GM12878 (cell line): ENCODE results near the gene C6orf52. TPM values are rescaled to one million over a fixed set of nuclear protein-coding genes. Genes with fewer than 3 reads are reported as not detected.

Experiments used
- ATAC-seq: fragments of 200-7000 bp; cut with Tn5 transposase; 3 replicates; pipeline ENCODE4 v1.9.1; 2020; ENCODE audit warnings: mild to moderate bottlenecking, moderate library complexity
- BruUV-seq: library from RNA; stranded (reverse); fragments of 400-500 nt; replicated peaks from 2 replicates; lab custom pipeline; 2021; lab: Mats Ljungman, UMichigan
- CTCF ChIA-PET: fragments of 300-600 bp; sonication (Branson Sonifier 250); formaldehyde crosslinking; extraction: SDS; loops from one replicate; lab custom pipeline; 2021; ENCODE audit warnings: inconsistent platforms; lab: Yijun Ruan, JAX
- POLR2A ChIA-PET: fragments of 350-600 bp; formaldehyde crosslinking; extraction: SDS; loops from one replicate; lab custom pipeline; 2021; ENCODE audit warnings: inconsistent platforms; lab: Charles Lee
- RAD21 ChIA-PET: fragments of 300-600 bp; sonication (Branson Sonifier 250); formaldehyde crosslinking; loops from one replicate; lab custom pipeline; 2023; ENCODE audit warnings: antibody characterized with exemption; ENCODE audit not compliant: unreplicated experiment; lab: Charles Lee
- SMC1A ChIA-PET: fragments of 300-600 bp; sonication (Branson Sonifier 250); formaldehyde crosslinking; loops from one replicate; lab custom pipeline; 2023; ENCODE audit not compliant: unreplicated experiment, uncharacterized antibody; lab: Charles Lee
- DNase-seq: peaks from one replicate; pipeline ENCODE4 v3.0.0-alpha.2; 2011; ENCODE audit warnings: low read depth, low spot score
- FAIRE-seq: peaks from 3 replicates; lab custom pipeline; 2011; peaks lifted over from hg19 to GRCh38; lab: Jason Lieb, UNC
- H2AFZ ChIP-seq: 2 replicates; pipeline ENCODE4 v1.6.0; 2011; ENCODE audit warnings: low read depth, low read length, control low read depth; ENCODE audit not compliant: control insufficient read depth
- H3K27ac ChIP-seq: 2 replicates; pipeline ENCODE4 v1.5.1; 2011; ENCODE audit warnings: control low read depth; ENCODE audit not compliant: control insufficient read depth, insufficient read depth
- H3K27me3 ChIP-seq, 2 experiments: replicated peaks in 1 of 2; 2 replicates each; pipeline versions ENCODE4 v1.6.0 to v1.6.1; 2011; ENCODE audit warnings: low read length in 1 of 2; ENCODE audit not compliant: control insufficient read depth in 2 of 2, insufficient read depth in 2 of 2
- H3K36me3 ChIP-seq, 2 experiments: 2 replicates each; pipeline ENCODE4 v1.5.1; 2011; ENCODE audit warnings: low read length in 1 of 2; ENCODE audit not compliant: control insufficient read depth in 2 of 2, insufficient read depth in 2 of 2
- H3K4me1 ChIP-seq: 2 replicates; pipeline ENCODE4 v1.6.1; 2011; ENCODE audit warnings: mild to moderate bottlenecking, low read length, moderate library complexity, mixed read lengths; ENCODE audit not compliant: control insufficient read depth, insufficient read depth
- H3K4me2 ChIP-seq: 2 replicates; pipeline ENCODE4 v1.6.0; 2011; ENCODE audit warnings: control low read depth; ENCODE audit not compliant: control insufficient read depth, insufficient read depth
- H3K4me3 ChIP-seq: fragments of 200-600 bp; sonication (generic); 2 replicates; pipeline ENCODE4 v1.5.1; 2016
- H3K79me2 ChIP-seq: 2 replicates; pipeline ENCODE4 v1.6.0; 2011; ENCODE audit warnings: low read length; ENCODE audit not compliant: control insufficient read depth, insufficient read depth
- H3K9ac ChIP-seq: 2 replicates; pipeline ENCODE4 v1.8.0; 2011; ENCODE audit warnings: low read length, control low read depth, mixed read lengths; ENCODE audit not compliant: control insufficient read depth, insufficient read depth
- H3K9me3 ChIP-seq: replicated peaks from 3 replicates; pipeline ENCODE4 v1.5.1; 2011; ENCODE audit warnings: mild to moderate bottlenecking, low read length; ENCODE audit not compliant: control insufficient read depth, insufficient read depth
- H4K20me1 ChIP-seq: 2 replicates; pipeline ENCODE4 v1.6.0; 2011; ENCODE audit not compliant: control insufficient read depth, insufficient read depth
- BHLHE40 ChIP-seq, 2 experiments: fragments of 450-650 bp in 1 of 2; IDR thresholded peaks; 2 replicates each; pipeline ENCODE4 v1.6.1; 2011 to 2017; ENCODE audit warnings: low read depth in 2 of 2, borderline replicate concordance in 1 of 2, improper control_type of control experiment in 1 of 2, low read length in 1 of 2, mild to moderate bottlenecking in 1 of 2
- BMI1 ChIP-seq: fragments of 450-650 bp; IDR thresholded peaks from 2 replicates; pipeline ENCODE4 v1.6.1; 2016; ENCODE audit warnings: mild to moderate bottlenecking, moderate library complexity, borderline replicate concordance
- GATAD2B ChIP-seq: fragments of 450-650 bp; conservative IDR thresholded peaks from 2 replicates; pipeline ENCODE4 v1.6.1; 2017; ENCODE audit warnings: low read depth, mild to moderate bottlenecking, moderate library complexity
- LARP7 ChIP-seq: fragments of 450-650 bp; IDR thresholded peaks from 2 replicates; pipeline ENCODE4 v1.6.1; 2017; ENCODE audit warnings: mild to moderate bottlenecking
- NFXL1 ChIP-seq: fragments of 450-650 bp; IDR thresholded peaks from 2 replicates; pipeline ENCODE4 v1.6.1; 2017; ENCODE audit warnings: antibody characterized with exemption, mild to moderate bottlenecking, borderline replicate concordance
- NR2C1 ChIP-seq: fragments of 450-650 bp; IDR thresholded peaks from 2 replicates; pipeline ENCODE4 v1.6.1; 2017; ENCODE audit warnings: antibody characterized with exemption, mild to moderate bottlenecking, moderate library complexity
- NRF1 ChIP-seq: conservative IDR thresholded peaks from 2 replicates; pipeline ENCODE4 v1.6.1; 2011; ENCODE audit warnings: mild to moderate bottlenecking, low read depth, low read length, improper control_type of control experiment
- RELA ChIP-seq: fragments of 450-650 bp; IDR thresholded peaks from 2 replicates; pipeline ENCODE4 v1.8.0; 2014; ENCODE audit warnings: borderline replicate concordance; ENCODE audit not compliant: partially characterized antibody
- RFX5 ChIP-seq: IDR thresholded peaks from 2 replicates; pipeline ENCODE4 v1.6.1; 2011; ENCODE audit warnings: low read depth, low read length, improper control_type of control experiment
- SIX5 ChIP-seq: IDR thresholded peaks from 2 replicates; pipeline ENCODE4 v1.6.1; 2011; ENCODE audit warnings: mild to moderate bottlenecking, low read depth, low read length, moderate library complexity; ENCODE audit not compliant: severe bottlenecking
- SP1 ChIP-seq: IDR thresholded peaks from one replicate; pipeline ENCODE4 v1.6.1; 2011; ENCODE audit warnings: low read depth, low read length
- STAT3 ChIP-seq: IDR thresholded peaks from 2 replicates; pipeline ENCODE4 v1.6.1; 2011; ENCODE audit warnings: low read depth, low read length, improper control_type of control experiment
- ZNF274 ChIP-seq: IDR thresholded peaks from one replicate; pipeline ENCODE4 v1.8.0; 2011; ENCODE audit not compliant: insufficient read length, insufficient read depth
- WGBS: methylation state at CpG from one replicate; pipeline ENCODE4 v1.1.6; 2016; ENCODE audit warnings: low lambda C conversion rate; ENCODE audit not compliant: insufficient replicate concordance, insufficient coverage; ENCODE audit errors: missing lambda C conversion rate; 5-methylcytosine and 5-hydroxymethylcytosine counted together
- in situ Hi-C: fragments of 300-500 bp; cut with MboI; formaldehyde crosslinking; loops from 9 replicates; pipeline ENCODE4 v1.14.3; 2018; ENCODE audit warnings: mixed read lengths
- intact Hi-C: fragments of 100-400 bp; cut with micrococcal nuclease; formaldehyde crosslinking; loops from one replicate; pipeline ENCODE4 v1.14.2; 2022; ENCODE audit not compliant: unreplicated experiment
- polyA plus RNA-seq, 11 experiments: library from polyadenylated mRNA; depleted of rRNA in 4 of 11; unstranded in 6 of 11; stranded (reverse) in 5 of 11; fragments of >200 nt; fragmentation: Nextera tagmentation in 4 of 11; fragmentation: Illumina TruSeq in 1 of 11; extraction: Ambion mirVana in 4 of 11; extraction: Trizol in 1 of 11; gene quantifications; 1 replicate in 1 of 11; 2 replicates in 10 of 11; pipeline versions ENCODE4 v1.2.1 to v1.2.3, GENCODE V29; 2011 to 2016; ENCODE audit warnings: inconsistent platforms in 2 of 11, missing spikeins in 2 of 11, low read depth in 1 of 11
- total RNA-seq, 4 experiments: library from RNA; depleted of rRNA in 3 of 4; stranded (reverse); fragments of >200 nt in 3 of 4; fragmentation: Illumina TruSeq in 1 of 4; extraction: Trizol in 1 of 4; gene quantifications; 2 replicates each; pipeline versions ENCODE4 v1.2.1 to v1.2.3, GENCODE V29; 2013 to 2021
- TF ChIP-seq, protein P1 (sequence below): fragments of 450-650 bp; formaldehyde crosslinking; IDR thresholded peaks from 2 replicates; pipeline ENCODE4 v1.4.0; 2022; ENCODE audit warnings: mild to moderate bottlenecking, moderate library complexity
- TF ChIP-seq, protein P2 (sequence below): IDR thresholded peaks from 2 replicates; pipeline ENCODE4 v1.6.1; 2011; ENCODE audit warnings: mild to moderate bottlenecking, low read depth, low read length, moderate library complexity; ENCODE audit not compliant: insufficient replicate concordance

Gene C6orf52
- total and polyA plus RNA-seq, 10 of the 15 experiments (the other 5 are each of a cell fraction or from before 2014, with no cell fraction given): 2.7 to 15.1 (median 4.9) TPM

DNA sequence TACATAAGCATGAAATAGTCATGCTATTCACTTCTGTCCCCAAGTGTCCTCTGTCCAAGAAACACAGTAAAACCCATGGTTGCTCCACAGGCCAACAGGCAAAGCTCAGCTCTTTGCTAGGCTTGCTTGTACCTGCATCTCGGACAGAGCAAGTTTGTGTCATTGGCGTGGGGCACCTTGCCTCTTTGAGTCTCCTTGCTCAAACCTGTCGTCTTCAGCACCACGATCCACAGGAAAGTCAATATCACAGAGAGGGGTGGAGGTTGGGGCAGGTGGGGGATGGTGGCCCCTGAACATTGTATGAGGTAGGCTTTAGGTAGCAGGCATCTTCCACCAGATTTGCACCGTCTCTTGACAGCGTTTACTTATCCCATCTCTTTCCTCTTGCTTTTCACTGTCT is 49.1 kb upstream of the C6orf52 start:
- H3K27ac ChIP-seq: no peak overlapping the region
- DNase-seq (no peak), FAIRE-seq (no peak), ATAC-seq (no peak)
- H2AFZ ChIP-seq: no peak overlapping the region
- H3K27me3 ChIP-seq: no peaks in the 10 kb centered on the region
- TF ChIP-seq ZNF274 (no peak), STAT3 (no peak), SIX5 (no peak), BMI1 (no peak), NRF1 (no peak), RELA (no peak), BHLHE40 (IDR thresholded peaks at IDR 0.05; ENCODE audit: borderline replicate concordance in 1 of 2, low read depth in 2 of 2, low read length in 1 of 2) (no peak), RFX5 (no peak)
- 97% methylated on average over 6 of the region's 6 CpGs for WGBS
- no peaks in the 10 kb centered on the region; the same call in 2 of the 3 replicates for H3K9me3 ChIP-seq
- no peak overlapping the region for H3K4me2 ChIP-seq
- ChIA-PET CTCF (interaction anchor here (1.0 kb wide), 1 partner anchor 265 kb away, joined by 3 read pairs; no protein-coding TSS in a partner anchor), SMC1A (no interaction called here), RAD21 (no interaction called here), POLR2A (interaction anchor here (1.6 kb wide), 1 partner anchor 23 kb away, joined by 4 read pairs; no protein-coding TSS in a partner anchor)
- no peaks in the 10 kb centered on the region; the same call in 1 of the 2 replicates for H3K4me1 ChIP-seq
- BruUV-seq: no TSS peak
- H3K36me3 ChIP-seq: no peaks in the 10 kb centered on the region
- H4K20me1 ChIP-seq: no peaks in the 10 kb centered on the region
- intact Hi-C loops: no loop called here
- peaks cover 11% of the 10 kb centered on the region for H3K79me2 ChIP-seq
- H3K9ac ChIP-seq: no peak overlapping the region
- no peak overlapping the region for H3K4me3 ChIP-seq
- in situ Hi-C loops: no loop called here

DNA sequence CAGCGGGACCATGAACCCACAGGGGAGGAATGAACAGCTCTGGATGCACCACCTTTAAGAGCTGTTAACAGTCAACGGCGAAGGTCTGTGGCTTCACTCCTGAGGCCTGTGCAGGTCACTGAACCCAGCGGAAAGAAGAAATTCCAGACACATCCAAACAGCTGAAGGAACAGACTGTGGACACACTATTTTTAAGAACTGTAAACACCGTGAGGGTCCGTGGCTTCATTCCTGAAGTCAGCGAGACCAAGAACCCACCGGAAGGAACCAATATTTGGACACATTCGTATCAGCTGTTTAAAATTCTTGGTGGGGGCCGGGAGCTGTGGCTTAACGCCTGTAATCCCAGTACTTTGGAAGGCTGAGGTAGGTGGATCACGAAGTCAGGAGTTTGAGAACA is 47.8 kb upstream of the C6orf52 start:
- RAD21 ChIA-PET: no interaction called here
- Histone ChIP-seq H3K9ac (no peak overlapping the region), H3K27ac (no peak overlapping the region), H2AFZ (no peak overlapping the region), H3K36me3 (no peaks in the 10 kb centered on the region), H3K9me3 (no peaks in the 10 kb centered on the region; the same call in 2 of the 3 replicates), H3K79me2 (0 out of 2 replicates have a peak, but pooled peaks cover 2% of the 10 kb centered on the region), H3K4me3 (no peak overlapping the region), H3K4me2 (no peak overlapping the region), H3K4me1 (no peaks in the 10 kb centered on the region), H4K20me1 (no peaks in the 10 kb centered on the region), H3K27me3 (no peaks in the 10 kb centered on the region)
- SMC1A ChIA-PET: interaction anchor here (1.0 kb wide), 1 partner anchor 35 kb away, joined by 4 read pairs; no protein-coding TSS in a partner anchor
- POLR2A ChIA-PET: interaction anchor here (0.6 kb wide), 1 partner anchor 91 kb away, joined by 4 read pairs; no protein-coding TSS in a partner anchor
- no peak for ATAC-seq
- no peak for DNase-seq
- in situ Hi-C loops: no loop called here
- FAIRE-seq: no peak
- 89% methylated on average over 12 of the region's 12 CpGs for WGBS
- CTCF ChIA-PET: interaction anchor here (0.9 to 1.2 kb wide), 2 partner anchors 231 to 263 kb away, joined by 3 read pairs; no protein-coding TSS in a partner anchor
- no TSS peak for BruUV-seq
- intact Hi-C loops: no loop called here
- TF ChIP-seq, protein P1, sequence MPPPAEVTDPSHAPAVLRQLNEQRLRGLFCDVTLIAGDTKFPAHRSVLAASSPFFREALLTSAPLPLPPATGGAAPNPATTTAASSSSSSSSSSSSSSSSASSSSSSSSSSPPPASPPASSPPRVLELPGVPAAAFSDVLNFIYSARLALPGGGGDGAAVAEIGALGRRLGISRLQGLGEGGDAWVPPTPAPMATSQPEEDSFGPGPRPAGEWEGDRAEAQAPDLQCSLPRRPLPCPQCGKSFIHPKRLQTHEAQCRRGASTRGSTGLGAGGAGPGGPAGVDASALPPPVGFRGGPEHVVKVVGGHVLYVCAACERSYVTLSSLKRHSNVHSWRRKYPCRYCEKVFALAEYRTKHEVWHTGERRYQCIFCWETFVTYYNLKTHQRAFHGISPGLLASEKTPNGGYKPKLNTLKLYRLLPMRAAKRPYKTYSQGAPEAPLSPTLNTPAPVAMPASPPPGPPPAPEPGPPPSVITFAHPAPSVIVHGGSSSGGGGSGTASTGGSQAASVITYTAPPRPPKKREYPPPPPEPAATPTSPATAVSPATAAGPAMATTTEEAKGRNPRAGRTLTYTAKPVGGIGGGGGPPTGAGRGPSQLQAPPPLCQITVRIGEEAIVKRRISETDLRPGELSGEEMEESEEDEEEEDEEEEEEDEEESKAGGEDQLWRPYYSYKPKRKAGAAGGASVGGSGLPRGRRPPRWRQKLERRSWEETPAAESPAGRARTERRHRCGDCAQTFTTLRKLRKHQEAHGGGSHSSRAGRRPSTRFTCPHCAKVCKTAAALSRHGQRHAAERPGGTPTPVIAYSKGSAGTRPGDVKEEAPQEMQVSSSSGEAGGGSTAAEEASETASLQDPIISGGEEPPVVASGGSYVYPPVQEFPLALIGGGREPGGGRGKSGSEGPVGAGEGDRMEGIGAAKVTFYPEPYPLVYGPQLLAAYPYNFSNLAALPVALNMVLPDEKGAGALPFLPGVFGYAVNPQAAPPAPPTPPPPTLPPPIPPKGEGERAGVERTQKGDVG (CRISPR knock-in tag): no peak
- no peak for TF ChIP-seq GATAD2B
- no peak for TF ChIP-seq NR2C1
- TF ChIP-seq SP1: no peak
- TF ChIP-seq, protein P2, sequence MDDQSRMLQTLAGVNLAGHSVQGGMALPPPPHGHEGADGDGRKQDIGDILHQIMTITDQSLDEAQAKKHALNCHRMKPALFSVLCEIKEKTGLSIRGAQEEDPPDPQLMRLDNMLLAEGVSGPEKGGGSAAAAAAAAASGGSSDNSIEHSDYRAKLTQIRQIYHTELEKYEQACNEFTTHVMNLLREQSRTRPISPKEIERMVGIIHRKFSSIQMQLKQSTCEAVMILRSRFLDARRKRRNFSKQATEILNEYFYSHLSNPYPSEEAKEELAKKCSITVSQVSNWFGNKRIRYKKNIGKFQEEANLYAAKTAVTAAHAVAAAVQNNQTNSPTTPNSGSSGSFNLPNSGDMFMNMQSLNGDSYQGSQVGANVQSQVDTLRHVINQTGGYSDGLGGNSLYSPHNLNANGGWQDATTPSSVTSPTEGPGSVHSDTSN: no peak
- no peak for TF ChIP-seq NFXL1
- TF ChIP-seq LARP7: no peak
